Measurements from ENCODE around the gene GFY.
"Not testable (repeated sequence)": the region's sequence is repeated elsewhere in the genome, so short reads cannot be mapped to it uniquely, and the experiment has no call there.

The GFY gene

DNA sequence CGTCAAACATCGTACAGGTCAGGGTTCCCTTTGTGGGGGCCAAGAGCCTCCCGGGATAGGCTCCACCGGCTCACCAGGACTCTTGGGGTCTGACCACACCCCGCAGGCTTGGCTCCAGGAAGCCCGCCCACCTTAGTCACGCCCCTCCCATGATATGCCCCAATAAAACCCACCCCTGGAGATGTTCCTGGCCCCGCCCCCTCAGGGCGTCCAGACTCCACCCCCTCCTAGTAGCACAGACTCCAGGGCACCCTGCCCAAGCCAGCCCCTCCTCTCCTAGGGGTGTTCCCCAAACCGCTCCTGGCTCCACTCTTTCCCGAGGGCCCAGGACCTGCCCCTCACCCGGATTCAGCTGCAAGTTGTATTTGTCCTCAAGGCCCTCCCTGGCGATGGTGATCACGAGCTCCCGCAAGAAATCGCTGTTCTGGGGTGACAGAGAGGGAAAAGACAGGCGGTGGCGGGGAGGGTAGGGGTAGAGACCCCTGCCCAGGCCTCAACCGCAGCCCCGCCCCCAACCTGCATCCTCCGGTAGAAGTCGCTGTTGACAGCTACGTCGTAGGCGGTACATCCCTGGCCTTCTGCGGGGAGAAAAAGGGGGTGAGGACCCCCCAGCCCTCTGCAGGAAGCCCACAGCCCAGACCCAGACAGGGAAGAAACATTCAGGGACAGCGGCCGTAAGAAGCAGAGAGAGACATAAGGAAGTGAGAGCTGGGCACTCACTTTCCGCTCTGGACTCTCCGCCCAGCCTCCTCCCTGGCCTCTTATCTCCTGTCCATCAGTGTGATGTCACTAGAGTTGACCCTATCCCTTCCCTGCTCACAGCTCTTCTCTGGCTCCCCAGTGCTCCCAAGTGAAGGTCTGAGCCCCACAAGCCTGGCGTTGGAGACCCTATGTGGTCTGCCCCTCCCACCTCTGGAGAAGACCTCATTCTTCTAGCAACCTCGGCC lies 22.6 kb downstream of the GFY start:
- no peak for DNase-seq

DNA sequence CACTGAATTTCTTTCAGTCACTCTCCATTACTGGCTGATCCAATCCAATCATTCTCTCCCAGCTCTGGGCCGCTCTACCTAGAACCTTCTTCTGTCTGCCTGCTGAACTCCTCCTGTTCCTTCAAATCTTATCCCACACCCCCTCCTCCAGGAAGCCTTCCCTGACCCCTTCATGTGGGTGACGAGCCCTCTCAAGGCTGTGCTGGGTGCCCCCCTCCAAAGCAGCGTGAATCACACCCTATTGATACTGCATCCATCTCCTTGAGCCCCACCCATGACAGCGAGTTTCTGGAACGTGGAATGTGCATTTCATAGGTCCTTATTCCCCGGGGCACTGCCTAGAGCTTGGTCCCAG lies 23.2 kb downstream of the GFY start:
- no peak for DNase-seq

DNA sequence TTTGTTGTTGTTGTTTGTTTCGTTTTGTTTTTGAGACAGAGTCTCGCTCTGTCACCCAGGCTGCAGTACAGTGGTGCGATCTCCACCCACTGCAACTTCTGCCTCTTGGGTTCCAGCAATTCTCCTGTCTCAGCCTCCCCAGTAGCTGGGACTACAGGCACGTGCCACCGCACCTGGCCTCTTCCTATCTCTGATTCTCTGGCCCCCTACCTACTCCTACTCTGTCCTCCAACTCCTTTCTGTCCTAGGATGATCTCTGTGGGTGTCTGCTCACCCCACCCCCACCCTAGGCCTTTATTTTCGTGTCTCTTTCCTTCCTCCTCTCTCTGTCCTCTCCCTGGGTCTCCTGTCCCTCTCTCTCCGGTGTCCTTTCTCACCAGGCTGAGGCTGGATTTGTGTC lies 25.2 kb downstream of the GFY start:
- DNase-seq: no peak

DNA sequence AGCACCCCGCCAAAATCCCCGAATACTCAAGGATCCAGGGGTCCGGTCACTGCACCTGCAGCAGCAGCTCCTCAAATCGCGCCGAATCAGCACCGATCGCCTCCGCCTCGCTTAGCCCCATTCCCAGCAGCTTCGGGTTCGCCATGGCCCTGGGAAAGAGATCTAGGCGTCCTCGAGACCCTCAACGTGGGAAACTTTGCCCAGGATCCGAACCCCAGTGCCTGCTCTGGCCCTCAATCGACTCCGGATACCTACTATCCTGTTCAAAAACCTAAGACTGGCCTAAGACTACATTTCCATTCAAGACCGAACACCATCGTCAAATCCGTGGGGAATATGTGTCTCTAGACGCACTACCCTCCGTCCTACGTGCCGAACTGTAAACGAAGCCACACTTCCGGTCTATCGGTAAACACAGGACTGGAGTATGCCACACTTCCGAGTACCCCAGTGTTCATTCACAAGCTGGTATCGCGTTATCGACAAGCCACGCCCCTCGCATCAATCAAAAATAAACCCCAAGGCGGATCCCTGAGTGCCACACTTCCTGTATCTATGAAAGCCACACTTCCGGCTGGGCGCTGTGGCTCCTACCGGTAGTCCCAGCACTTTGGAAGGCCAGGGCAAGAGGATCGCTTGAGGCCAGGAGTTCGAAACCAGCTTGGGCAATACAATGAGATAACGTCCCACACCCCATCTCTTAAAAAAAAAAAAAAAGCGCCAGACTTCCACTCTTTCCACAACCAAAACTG lies 26.4 kb downstream of the GFY start, which contains the start of gene PIH1D1:
PIH1D1 (minus strand) TSS at position 385 of the 752 bp plus-strand sequence; CDS start at position 145, 240 bp downstream.
- peak; percentile 99 for DNase-seq

DNA sequence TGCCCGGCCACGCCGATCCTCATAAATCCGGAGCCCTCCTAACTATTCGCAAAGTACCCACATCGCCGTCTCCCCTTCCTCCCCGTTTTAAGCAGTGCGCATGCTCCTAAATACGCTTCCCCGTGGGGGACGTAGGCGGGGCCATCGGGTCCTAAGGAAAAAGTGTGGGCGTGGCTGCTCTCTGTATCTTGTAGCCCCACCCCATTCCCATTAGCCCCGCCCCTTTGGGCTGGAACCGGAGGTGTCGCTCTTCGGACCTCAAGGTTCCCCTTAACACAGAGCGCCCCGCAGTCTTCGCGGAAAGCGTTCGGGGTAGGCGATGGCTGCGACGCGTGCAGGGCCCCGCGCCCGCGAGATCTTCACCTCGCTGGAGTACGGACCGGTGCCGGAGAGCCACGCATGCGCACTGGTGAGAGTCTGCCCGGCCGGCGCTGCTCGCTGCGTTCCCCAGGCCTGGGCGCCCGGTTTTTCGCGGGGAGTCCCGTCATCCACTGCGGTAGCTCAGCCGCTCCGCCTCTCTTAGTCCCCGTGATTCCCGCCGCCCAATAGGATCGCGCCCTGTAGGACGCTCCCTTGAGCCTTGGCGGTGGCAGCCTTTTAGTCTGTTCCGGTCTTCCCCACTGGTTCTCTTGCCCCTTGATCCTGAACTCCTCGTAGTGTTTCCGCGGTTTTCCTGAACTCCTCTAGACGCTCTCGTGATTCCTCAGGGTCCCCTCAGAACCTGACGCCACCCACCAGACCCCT lies 28.0 kb downstream of the GFY start, which contains the start of gene ALDH16A1:
ALDH16A1 (plus strand) TSS at position 213 of the 744 bp plus-strand sequence; CDS start at position 320, 107 bp downstream.
- peak; percentile 98 for DNase-seq

DNA sequence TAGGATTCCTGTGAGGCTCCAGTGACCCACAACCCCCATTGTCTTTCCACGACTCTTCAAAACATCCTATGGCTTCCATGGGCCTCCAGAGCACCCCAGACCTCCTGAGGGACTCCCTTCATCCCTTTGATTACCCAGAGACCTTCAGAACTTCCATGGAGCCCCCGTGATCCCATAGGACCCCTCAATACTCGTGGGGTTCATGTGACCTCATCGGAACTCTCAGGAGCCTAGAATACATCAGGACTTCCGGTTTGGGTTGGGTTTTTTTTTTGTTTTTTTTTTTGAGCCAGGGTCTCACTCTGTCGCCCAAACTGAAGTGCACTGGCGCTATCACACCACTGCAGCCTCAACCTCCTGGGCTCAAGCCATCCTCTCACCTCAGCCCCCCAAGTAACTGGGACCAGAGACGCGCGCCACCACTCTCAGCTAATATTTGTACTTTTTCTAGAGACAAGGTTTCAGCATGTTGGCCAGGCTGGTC lies 28.6 kb downstream of the GFY start:
- DNase-seq: no peak

DNA sequence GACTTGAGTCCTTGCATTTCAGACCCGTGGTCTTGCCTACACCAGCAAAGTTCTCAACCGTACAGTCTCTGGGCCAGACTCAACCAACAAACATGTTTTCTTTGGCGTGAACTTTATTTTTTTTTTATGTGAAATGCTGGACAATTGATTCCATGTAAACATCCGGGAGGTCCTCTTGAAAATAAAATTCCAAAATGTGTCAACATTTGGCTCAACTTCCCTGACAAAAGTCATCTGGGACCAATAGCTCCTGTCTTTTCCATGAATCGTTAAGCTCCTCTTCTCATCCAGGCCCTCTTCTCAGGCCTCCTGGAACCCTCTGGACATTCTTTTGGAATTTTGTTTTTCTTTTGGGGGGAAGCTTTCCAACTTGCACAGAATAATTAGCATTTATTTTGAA lies 30.6 kb downstream of the GFY start:
- no peak for DNase-seq

DNA sequence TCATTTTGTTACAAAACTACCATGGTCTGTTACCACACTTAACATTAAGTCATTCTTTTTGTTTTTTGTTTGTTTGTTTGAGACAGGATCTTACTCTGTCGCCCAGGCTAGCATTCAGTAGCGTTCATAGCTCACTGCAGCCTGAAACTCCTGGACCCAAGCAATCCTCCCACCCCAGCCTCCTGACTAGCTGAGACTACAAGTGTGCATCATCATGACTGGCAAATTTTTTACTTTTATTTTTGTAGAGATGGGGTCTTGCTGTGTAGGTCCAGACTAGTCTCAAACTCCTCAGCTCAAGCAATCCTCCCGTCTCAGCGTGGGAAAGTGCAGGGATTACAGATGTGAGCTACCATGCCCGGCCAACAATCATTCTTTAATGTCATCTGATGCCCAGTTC lies 31.1 kb downstream of the GFY start:
- no peak for DNase-seq

DNA sequence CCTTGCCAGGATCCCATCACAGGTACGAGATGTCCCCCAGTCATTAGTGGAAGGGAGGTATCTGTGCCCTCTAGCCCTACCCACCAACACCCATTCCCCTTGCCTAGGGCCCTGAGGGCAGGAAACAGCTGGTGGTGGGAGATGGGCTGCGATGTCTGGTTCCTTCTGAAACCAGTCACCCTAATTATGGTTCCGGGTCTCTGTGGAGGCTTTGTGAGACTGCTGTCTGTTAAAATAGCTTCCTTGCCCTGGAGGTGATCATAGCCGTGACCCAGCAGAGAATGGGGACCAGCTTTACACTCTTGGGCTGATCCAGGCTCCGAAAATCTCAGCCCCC lies 33.3 kb downstream of the GFY start:
- DNase-seq: no peak

DNA sequence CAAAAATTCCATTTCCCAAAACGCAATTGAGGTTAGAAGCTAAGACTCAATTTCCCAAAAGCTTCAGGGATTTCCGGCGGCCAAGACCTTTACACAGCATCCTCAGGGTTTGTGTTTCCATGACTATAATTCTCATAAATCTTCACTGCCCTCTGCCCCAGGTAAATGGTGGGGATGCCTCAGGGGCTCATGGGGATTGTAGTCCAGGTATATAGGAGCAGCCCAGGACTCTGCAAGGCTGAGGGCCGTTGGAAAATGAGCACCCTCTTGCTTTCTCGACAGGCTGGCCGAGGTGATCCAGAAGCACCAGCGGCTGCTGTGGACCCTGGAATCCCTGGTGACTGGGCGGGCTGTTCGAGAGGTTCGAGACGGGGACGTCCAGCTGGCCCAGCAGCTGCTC lies 34.2 kb downstream of the GFY start:
- no peak for DNase-seq

DNA sequence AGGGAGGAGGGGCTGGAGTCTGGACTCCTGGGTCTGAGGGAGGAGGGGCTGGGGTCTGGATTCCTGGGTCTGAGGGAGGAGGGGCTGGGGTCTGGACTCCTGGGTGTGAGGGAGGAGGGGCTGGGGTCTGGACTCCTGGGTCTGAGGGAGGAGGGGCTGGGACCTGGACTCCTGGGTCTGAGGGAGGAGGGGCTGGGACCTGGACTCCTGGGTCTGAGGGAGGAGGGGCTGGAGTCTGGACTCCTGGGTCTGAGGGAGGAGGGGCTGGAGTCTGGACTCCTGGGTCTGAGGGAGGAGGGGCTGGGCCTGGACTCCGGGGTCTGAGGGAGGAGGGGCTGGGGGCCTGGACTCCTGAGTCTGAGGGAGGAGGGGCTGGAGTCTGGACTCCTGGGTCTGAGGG lies 35.9 kb downstream of the GFY start:
- DNase-seq: not testable (repeated sequence)

DNA sequence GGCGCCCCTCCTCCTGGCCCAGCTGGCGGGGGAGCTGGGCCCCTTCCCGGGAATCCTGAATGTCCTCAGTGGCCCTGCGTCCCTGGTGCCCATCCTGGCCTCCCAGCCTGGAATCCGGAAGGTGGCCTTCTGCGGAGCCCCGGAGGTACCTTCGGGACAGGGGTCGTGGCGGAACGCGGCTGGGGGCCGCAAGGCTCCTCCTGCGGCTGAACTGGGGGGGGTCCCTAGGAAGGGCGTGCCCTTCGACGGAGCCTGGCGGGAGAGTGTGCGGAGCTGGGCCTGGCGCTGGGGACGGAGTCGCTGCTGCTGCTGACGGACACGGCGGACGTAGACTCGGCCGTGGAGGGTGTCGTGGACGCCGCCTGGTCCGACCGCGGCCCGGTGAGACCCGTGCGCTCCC lies 36.5 kb downstream of the GFY start:
- DNase-seq: no peak

DNA sequence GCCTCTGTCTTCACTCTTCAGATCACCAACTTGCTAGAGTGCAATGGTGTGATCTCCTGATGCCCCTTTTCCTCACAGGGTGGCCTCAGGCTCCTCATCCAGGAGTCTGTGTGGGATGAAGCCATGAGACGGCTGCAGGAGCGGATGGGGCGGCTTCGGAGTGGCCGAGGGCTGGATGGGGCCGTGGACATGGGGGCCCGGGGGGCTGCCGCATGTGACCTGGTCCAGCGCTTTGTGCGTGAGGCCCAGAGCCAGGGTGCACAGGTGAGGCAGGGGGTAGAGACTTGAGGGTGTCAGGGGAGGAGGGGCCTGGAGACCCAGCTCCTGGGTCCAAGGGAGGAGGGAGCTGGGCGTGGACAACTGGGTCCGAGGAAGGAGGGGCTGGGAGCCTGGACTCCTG lies 37.3 kb downstream of the GFY start:
- no peak for DNase-seq

DNA sequence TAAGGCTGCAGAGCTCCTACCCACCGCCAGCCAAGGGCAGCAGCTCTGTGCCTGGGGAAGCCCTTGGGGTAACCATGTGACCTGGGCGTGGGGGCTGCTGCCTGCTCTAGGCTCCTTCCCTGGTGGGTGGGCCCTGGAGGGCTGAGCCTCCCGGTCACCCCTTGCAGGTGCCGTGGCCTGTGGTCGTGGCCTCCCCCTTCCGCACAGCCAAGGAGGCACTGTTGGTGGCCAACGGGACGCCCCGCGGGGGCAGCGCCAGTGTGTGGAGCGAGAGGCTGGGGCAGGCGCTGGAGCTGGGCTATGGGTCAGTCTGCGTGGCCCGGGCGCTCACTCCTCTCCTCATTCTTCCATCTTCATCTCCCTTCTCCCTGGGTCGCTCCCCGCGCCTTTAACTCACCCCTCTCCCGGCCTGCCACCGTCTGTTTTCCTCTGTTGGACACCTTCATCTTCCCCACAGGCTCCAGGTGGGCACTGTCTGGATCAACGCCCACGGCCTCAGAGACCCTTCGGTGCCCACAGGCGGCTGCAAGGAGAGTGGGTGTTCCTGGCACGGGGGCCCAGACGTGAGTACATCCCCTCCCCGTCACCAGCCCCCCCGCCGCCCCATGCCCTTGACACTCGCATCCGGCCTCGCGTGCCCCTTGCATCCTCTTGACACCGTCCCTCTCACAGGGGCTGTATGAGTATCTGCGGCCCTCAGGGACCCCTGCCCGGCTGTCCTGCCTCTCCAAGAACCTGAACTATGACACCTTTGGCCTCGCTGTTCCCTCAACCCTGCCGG lies 39.0 kb downstream of the GFY start:
- DNase-seq: no peak

DNA sequence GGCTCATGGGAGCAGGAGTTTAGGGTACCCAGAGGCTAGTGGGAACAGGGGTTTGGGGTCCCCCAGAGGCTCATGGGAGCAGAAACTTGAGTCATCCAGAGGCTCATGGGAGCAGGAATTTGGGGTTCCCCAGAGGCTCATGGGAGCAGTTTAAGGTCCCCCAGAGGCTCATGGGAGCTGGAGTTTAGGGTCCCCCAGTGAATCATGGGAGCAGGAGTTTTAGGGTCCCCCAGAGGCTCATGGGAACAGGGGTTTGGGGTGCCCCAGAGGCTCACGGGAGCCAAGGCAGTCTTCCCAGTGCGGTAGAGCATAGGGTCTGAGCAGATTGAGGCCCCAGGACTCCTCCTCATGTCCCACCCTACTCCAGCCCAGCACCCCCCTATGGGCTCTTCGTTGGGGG lies 40.2 kb downstream of the GFY start:
- no peak for DNase-seq

DNA sequence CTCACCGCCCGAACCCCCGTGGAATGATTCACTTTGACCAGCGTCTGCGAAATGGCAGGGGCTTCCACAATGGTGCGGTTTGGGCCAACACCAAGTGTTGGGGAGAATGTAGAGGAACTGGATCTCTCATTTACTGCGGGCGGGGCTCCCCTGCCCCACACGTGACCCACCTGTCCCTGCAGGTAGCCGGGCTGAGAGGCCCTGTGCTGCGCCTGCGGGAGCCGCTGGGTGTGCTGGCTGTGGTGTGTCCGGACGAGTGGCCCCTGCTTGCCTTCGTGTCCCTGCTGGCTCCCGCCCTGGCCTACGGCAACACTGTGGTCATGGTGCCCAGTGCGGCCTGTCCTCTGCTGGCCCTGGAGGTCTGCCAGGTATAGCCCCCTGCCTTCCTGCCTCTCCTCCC lies 43.0 kb downstream of the GFY start:
- no peak for DNase-seq

DNA sequence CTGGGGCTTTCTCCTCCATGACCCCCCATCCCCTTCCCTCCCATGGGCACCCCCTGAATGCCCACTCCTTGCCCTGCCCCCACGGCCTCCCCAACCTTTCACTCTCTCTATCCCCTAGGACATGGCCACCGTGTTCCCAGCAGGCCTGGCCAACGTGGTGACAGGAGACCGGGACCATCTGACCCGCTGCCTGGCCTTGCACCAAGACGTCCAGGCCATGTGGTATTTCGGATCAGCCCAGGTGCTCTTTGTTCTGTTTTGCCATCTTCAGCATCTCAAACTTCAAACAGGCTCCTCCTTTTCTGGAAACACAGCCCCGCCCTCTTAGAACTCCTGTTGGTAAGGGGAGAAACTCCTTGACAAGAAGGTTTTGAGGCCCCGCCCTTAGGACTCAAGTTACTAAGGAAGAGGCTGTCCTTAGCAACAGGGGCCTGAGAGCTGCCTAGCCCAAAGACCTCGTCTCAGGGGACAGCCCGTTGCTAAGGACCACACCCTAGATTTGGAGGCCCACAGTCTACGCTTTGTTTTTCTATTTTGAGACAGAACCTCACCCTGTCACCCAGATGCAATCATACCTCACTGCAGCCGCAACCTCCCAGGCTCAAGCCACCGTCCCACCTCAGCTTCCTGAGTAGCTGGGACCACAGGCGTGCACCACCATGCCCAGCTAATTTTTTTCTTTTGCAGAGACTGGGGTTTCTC lies 43.7 kb downstream of the GFY start:
- DNase-seq: no peak

DNA sequence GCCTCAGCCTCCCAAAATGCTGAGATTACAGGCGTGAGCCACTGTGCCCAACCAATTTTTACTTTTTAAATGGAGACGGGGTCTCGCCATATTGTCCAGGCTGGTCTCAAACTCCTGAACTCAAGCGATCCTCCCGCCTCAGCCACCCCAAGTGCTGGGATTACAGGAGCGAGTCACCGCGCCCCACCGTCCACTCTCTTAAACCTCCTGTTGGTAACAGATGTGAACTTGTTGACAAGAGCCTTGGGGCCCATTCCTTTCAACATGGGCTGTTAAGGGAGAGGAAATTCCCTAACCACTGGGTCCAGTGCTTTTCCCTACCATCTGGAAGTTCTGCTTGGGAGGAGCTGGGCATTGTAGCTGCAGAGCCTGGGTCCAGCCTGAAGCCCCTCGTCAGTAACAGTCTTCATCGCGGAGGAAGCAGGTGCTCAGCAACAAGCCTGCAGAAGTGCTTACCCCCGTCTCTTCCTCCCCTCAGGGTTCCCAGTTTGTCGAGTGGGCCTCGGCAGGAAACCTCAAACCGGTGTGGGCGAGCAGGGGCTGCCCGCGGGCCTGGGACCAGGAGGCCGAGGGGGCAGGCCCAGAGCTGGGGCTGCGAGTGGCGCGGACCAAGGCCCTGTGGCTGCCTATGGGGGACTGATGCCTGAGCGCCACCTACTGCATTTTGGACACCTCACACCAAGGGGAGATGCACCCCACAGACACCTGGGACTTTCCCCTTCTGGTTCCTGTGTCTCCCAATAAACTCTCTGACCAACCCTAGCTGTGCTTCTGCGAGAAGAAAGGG lies 44.8 kb downstream of the GFY start:
- DNase-seq: no peak

DNA sequence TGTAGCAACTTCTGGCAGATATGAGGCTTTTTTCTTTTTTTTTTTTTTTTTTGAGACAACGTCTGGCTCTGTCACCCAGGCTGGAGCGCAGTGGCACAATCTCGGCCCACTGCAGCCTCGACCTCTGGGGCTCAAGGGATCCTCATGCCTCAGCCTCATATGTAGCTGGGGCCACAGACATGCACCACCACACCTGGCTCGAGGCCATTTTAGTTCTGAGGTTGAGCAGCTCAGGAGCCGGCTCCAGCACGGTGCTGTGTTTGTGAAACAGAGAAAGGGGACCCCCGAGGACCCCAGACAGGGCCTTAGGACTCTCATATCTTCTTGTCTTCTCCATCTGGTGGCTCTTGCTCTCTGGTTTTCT lies 45.4 kb downstream of the GFY start:
- no peak for DNase-seq

DNA sequence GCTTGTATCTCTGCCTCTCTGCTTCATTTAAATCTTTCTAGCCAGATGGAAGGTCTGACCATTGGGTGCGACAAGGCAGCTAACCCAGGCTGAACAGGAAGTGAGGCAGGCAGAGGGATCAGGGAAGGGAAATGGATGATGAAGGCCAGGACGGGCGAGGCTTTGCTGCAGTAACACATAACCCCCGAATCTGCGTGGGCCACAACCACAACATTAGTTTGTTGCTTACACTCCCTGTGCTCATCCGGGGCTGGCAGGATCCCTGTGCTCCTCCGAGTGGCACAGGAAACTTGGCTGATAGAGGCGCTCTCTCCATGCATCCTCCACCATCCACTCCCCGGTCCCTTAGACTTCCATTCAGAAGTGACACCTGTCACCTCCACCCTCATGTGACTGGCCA lies 47.7 kb downstream of the GFY start:
- no peak for DNase-seq

DNA sequence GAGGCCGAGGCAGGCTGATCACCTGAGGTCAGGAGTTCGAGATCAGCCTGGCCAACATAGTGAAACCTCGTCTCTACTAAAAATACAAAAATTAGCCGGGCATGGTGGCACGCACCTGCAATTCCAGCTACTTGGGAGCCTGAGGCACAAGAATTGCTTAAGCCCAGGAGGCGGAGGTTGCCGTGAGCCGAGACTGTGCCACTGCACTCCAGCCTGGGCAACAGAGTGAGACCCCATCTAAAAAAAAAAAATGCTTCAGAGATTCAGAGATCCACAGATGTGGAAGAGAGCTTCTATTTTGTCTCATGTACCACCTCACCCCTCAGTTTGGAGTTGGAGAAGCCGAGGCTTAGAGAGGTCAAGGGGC lies 48.3 kb downstream of the GFY start:
- DNase-seq: not testable (repeated sequence)
